Hepatocyte (in vitro differentiated cells): ENCODE data around the gene ADISSP. TPM values are rescaled to one million over a fixed set of nuclear protein-coding genes. Genes with fewer than 3 reads are reported as not detected.

Source experiments
- DNase-seq: peaks from one replicate; pipeline ENCODE4 v3.0.0-alpha.2; 2016; ENCODE audit warnings: low spot score
- H2AFZ ChIP-seq: fragments of 200-600 bp; sonication (generic); 2 replicates; pipeline ENCODE4 v1.6.0; 2016; ENCODE audit warnings: antibody characterized with exemption, mild to moderate bottlenecking
- H3K27ac ChIP-seq: fragments of 200-600 bp; sonication (generic); 2 replicates; pipeline ENCODE4 v1.5.1; 2016; ENCODE audit warnings: mild to moderate bottlenecking
- H3K27me3 ChIP-seq: fragments of 200-600 bp; sonication (generic); 2 replicates; pipeline ENCODE4 v1.6.1; 2016
- H3K36me3 ChIP-seq: fragments of 200-600 bp; sonication (generic); replicated peaks from 2 replicates; pipeline ENCODE4 v1.5.1; 2016; ENCODE audit warnings: low read depth; ENCODE audit not compliant: insufficient read depth
- H3K4me1 ChIP-seq: fragments of 200-600 bp; sonication (generic); 2 replicates; pipeline ENCODE4 v1.5.1; 2016; ENCODE audit warnings: mild to moderate bottlenecking, moderate library complexity; ENCODE audit not compliant: insufficient read depth
- H3K4me2 ChIP-seq: fragments of 200-600 bp; sonication (generic); 2 replicates; pipeline ENCODE4 v1.6.0; 2016
- H3K4me3 ChIP-seq: fragments of 200-600 bp; sonication (generic); 2 replicates; pipeline ENCODE4 v1.5.1; 2016; ENCODE audit warnings: mild to moderate bottlenecking
- H3K79me2 ChIP-seq: fragments of 200-600 bp; sonication (generic); 2 replicates; pipeline ENCODE4 v1.6.0; 2017; ENCODE audit warnings: mild to moderate bottlenecking
- H3K9me2 ChIP-seq: fragments of 200-600 bp; sonication (generic); replicated peaks from 2 replicates; pipeline ENCODE4 v1.6.0; 2017; ENCODE audit warnings: mild to moderate bottlenecking; ENCODE audit not compliant: insufficient read depth
- H3K9me3 ChIP-seq: fragments of 200-600 bp; sonication (generic); 2 replicates; pipeline ENCODE4 v1.5.1; 2016; ENCODE audit warnings: low read depth, mild to moderate bottlenecking
- H4K20me1 ChIP-seq: fragments of 200-600 bp; sonication (generic); 2 replicates; pipeline ENCODE4 v1.6.0; 2016; ENCODE audit warnings: mild to moderate bottlenecking; ENCODE audit not compliant: insufficient read depth, poor library complexity, severe bottlenecking
- EZH2 ChIP-seq: fragments of 200-600 bp; sonication (generic); IDR thresholded peaks from 2 replicates; pipeline ENCODE4 v1.6.1; 2016; ENCODE audit warnings: antibody characterized with exemption, mild to moderate bottlenecking, borderline replicate concordance
- EZH2phosphoT487 ChIP-seq: fragments of 200-600 bp; sonication (generic); IDR thresholded peaks from one replicate; pipeline ENCODE4 v1.6.1; 2018; ENCODE audit warnings: antibody characterized with exemption, mild to moderate bottlenecking, low read depth, moderate library complexity; ENCODE audit not compliant: unreplicated experiment, severe bottlenecking
- WGBS: methylation state at CpG from one replicate; pipeline ENCODE4 v1.1.6; 2016; ENCODE audit warnings: low lambda C conversion rate; ENCODE audit errors: missing lambda C conversion rate; 5-methylcytosine and 5-hydroxymethylcytosine counted together
- polyA plus RNA-seq: library from polyadenylated mRNA; unstranded; fragments of >200 nt; fragmentation: Nextera tagmentation; extraction: Ambion mirVana; gene quantifications from 2 replicates; pipeline ENCODE4 v1.2.1, GENCODE V29; 2016
- total RNA-seq: library from RNA; depleted of rRNA; stranded (reverse); fragments of >200 nt; gene quantifications from 2 replicates; pipeline ENCODE4 v1.2.3, GENCODE V29; 2014
- TF ChIP-seq, protein P1 (sequence below): fragments of 200-600 bp; sonication (generic); IDR thresholded peaks from 2 replicates; pipeline ENCODE4 v1.5.1; 2016; ENCODE audit warnings: antibody characterized with exemption, mild to moderate bottlenecking; ENCODE audit not compliant: poor library complexity

ADISSP gene
- total and polyA plus RNA-seq, 2 experiments from 2014 or later: 9.6 to 36.0 TPM

DNA sequence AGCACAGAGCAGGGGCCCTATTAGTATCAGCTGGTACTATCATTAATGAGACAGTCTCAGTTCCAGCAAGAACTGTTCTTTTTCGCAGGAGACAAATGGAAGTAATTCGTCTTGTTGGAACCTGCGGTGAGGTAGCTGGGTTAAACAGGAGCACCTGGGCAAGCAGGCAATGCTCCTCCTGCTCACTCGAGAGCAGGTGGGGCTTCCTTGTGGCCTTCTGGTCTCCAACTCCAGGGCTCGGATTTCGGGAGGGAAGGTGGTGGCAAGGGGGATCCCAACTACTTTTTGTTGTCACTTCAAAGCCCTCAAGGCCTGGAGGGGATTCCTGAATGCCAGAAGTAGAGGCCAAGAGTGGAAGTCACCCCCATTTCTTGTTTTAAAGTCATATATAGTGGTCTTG lies 15.0 kb upstream of the ADISSP start:
- no peaks in the 10 kb centered on the region for H3K36me3 ChIP-seq
- no peak overlapping the region for H2AFZ ChIP-seq
- H3K4me1 ChIP-seq: peaks cover 44% of the 10 kb centered on the region
- no peak overlapping the region for H3K4me3 ChIP-seq
- H3K9me2 ChIP-seq: no peaks in the 10 kb centered on the region
- H3K9me3 ChIP-seq: no peaks in the 10 kb centered on the region
- H3K27me3 ChIP-seq: peaks cover 12% of the 10 kb centered on the region
- 88% methylated on average over 6 of the region's 6 CpGs for WGBS
- TF ChIP-seq EZH2phosphoT487: no peak
- TF ChIP-seq, protein P1, sequence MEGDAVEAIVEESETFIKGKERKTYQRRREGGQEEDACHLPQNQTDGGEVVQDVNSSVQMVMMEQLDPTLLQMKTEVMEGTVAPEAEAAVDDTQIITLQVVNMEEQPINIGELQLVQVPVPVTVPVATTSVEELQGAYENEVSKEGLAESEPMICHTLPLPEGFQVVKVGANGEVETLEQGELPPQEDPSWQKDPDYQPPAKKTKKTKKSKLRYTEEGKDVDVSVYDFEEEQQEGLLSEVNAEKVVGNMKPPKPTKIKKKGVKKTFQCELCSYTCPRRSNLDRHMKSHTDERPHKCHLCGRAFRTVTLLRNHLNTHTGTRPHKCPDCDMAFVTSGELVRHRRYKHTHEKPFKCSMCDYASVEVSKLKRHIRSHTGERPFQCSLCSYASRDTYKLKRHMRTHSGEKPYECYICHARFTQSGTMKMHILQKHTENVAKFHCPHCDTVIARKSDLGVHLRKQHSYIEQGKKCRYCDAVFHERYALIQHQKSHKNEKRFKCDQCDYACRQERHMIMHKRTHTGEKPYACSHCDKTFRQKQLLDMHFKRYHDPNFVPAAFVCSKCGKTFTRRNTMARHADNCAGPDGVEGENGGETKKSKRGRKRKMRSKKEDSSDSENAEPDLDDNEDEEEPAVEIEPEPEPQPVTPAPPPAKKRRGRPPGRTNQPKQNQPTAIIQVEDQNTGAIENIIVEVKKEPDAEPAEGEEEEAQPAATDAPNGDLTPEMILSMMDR: no peak
- no peak for TF ChIP-seq EZH2
- H4K20me1 ChIP-seq: peaks cover 18% of the 10 kb centered on the region
- H3K4me2 ChIP-seq: peak overlapping the region; percentile 32
- DNase-seq: no peak
- H3K79me2 ChIP-seq: peaks cover 30% of the 10 kb centered on the region
- H3K27ac ChIP-seq: peak overlapping the region; percentile 55

DNA sequence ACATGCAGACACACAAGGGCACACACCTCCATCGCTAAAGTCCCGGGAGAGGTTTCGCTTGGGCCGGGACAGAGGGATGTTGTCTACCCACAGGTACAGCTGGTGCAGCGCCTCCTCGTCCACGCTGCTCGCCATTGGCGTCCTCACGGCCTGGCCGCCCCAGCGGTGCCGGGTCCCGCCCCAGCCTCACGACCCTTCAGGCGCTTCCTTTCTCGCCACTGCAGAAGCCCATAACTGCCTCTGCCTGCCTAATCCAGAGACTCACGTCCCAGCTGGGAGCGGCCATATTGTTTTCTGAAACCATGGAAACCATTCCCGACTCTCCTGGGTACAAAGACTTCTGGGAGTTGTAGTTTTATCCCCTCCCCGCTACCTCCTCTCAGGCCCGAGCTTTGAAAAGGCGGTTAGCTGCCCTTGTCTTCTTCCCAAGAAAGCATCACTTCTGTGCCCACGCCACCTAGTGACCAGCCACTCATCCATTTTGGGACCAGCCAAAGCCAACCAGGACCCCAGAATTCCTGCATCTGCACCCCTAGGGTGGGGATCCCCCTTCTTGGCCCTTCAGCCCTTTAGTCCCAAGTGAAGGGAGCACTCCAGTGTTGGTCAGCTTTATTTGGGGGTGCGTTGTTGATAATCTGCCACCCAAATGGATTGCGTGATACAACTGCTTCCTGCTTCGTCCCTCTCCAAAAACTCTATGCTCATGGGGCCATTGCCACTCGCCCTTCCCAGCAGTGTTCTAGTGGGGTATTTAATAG lies 13.8 kb upstream of the ADISSP start, which contains the start of gene SPEF1:
SPEF1 (minus strand) TSS at position 296 of the 758 bp plus-strand sequence; CDS start at position 135, 161 bp downstream.
- no peak for TF ChIP-seq EZH2
- TF ChIP-seq, protein P1: peak; percentile 40
- Histone ChIP-seq H4K20me1 (peaks cover 18% of the 10 kb centered on the region), H3K9me3 (no peaks in the 10 kb centered on the region), H3K4me3 (no peak within 1 kb of the TSS), H3K4me1 (peaks cover 48% of the 10 kb centered on the region), H3K4me2 (peak within 1 kb of the TSS; percentile 88), H3K9me2 (no peaks in the 10 kb centered on the region), H3K27ac (peak within 1 kb of the TSS; percentile 55), H3K27me3 (peaks cover 12% of the 10 kb centered on the region), H3K79me2 (peaks cover 30% of the 10 kb centered on the region), H3K36me3 (no peaks in the 10 kb centered on the region), H2AFZ (no peak within 1 kb of the TSS)
- WGBS: 18% methylated on average over 28 of the region's 28 CpGs
- DNase-seq: peak; percentile 93

DNA sequence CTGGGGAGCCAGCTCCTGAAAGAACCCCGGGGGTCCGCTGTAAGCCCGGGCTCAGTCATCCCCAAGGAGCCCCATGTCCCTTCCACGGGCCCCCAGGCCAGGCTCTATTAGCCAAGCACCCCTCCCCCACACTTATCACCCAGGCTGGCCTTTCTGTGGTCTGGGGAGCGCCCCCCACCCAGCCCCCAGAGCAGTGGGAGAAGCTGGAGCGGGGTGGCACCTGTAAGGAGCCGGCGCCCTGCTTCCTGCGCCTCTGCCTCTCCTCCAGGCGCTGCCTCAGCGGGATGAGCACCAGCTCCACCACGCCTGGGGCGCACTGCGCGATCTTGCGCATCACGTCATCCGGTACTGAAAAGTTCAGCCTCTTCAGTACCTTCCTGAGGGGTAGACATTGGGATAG lies 11.4 kb upstream of the ADISSP start:
- no peak overlapping the region for H2AFZ ChIP-seq
- H3K4me1 ChIP-seq: peaks cover 30% of the 10 kb centered on the region
- WGBS: 85% methylated on average over 18 of the region's 18 CpGs
- H3K4me2 ChIP-seq: no peak overlapping the region
- no peak for DNase-seq
- no peak overlapping the region for H3K27ac ChIP-seq
- no peaks in the 10 kb centered on the region for H4K20me1 ChIP-seq
- peaks cover 8% of the 10 kb centered on the region for H3K79me2 ChIP-seq
- peaks cover 12% of the 10 kb centered on the region for H3K27me3 ChIP-seq
- TF ChIP-seq EZH2phosphoT487: no peak
- TF ChIP-seq, protein P1: no peak
- no peak for TF ChIP-seq EZH2
- H3K4me3 ChIP-seq: no peak overlapping the region
- no peaks in the 10 kb centered on the region for H3K9me3 ChIP-seq
- no peaks in the 10 kb centered on the region for H3K36me3 ChIP-seq
- no peaks in the 10 kb centered on the region for H3K9me2 ChIP-seq
